Measurements from ENCODE around the gene LRP11. TPM values are rescaled to one million over a fixed set of nuclear protein-coding genes. Genes with fewer than 3 reads are reported as not detected.
"Not testable (repeated sequence)": the region's sequence is repeated elsewhere in the genome, so short reads cannot be mapped to it uniquely, and the experiment has no call there.

Gene LRP11
- total RNA-seq, 1 experiment from 2014 or later, result 17.7 TPM

DNA sequence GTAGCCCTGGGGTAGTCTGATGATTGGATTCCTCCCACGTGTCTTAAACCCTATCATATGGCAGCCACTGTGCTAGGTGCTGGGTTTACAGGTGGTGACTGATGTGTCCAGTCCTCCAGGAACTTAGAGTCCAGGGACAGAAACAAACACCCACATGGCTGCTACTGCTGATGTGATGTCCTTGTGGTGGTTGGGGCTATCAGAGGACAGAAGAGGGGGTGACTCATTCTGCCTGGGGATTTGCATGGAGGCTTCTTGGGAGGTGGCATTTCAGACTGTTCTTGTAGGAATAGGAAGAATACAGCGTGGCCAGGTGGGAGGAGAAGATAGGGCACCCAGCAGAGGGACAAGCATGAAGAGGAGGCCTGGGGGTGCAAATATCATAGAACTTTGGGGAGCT is 48.9 kb upstream of the LRP11 start:
- Mint-ChIP-seq H3K27ac (ENCODE audit: unreplicated experiment) (no peak overlapping the region), H3K4me3 (ENCODE audit: unreplicated experiment) (no peak overlapping the region), H3K27me3 (ENCODE audit: insufficient read depth, unreplicated experiment) (peaks cover 12% of the 10 kb centered on the region)

DNA sequence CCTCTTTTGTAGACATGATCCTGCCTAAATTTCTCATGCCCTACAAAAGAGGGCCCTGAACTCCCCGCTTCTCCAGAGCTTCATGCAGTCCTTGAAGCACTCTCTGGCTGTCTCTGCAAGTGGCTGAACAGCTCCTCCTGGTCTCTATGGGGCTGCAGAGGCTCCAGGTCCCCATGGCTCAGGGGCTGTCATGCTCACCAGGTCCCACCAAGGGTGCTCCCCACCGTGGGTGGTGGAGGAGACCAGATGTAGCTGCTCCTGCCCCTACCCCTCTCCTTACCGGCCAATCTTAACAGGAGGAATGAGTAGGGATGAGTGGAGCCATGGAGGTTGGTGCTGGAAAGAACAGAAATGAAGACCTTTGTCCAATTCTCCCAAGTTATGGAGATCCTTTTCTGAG is 48.5 kb upstream of the LRP11 start:
- H3K4me3 ChIP-seq (ENCODE audit: low read depth, low read length); H3K36me3 Mint-ChIP-seq (ENCODE audit: insufficient read depth, unreplicated experiment); H3K9me3 ChIP-seq; DNase-seq; BruUV-seq (replicated peaks); H3K4me1 Mint-ChIP-seq (ENCODE audit: low read depth, unreplicated experiment); H3K4me1 ChIP-seq; H3K27me3 ChIP-seq (replicated peaks; ENCODE audit: control insufficient read depth, insufficient read depth, low read length); H3K4me3 Mint-ChIP-seq (ENCODE audit: unreplicated experiment); POLR2A ChIA-PET; CTCF ChIA-PET; H3K27ac Mint-ChIP-seq (ENCODE audit: unreplicated experiment); H3K9me3 Mint-ChIP-seq (ENCODE audit: unreplicated experiment); intact Hi-C loops (cut with micrococcal nuclease; ENCODE audit: unreplicated experiment); H3K36me3 ChIP-seq (ENCODE audit: control insufficient read depth, insufficient read depth, low read length): not testable (repeated sequence)
- peaks cover 12% of the 10 kb centered on the region for H3K27me3 Mint-ChIP-seq (ENCODE audit: insufficient read depth, unreplicated experiment)

More for the DNA sequence above, 48.9 kb upstream of the LRP11 start:
- H3K4me1 ChIP-seq, result no peaks in the 10 kb centered on the region
- ChIA-PET CTCF (no interaction called here), POLR2A (no interaction called here)
- no peaks in the 10 kb centered on the region for H3K27me3 ChIP-seq (replicated peaks; ENCODE audit: control insufficient read depth, insufficient read depth, low read length)
- intact Hi-C loops (cut with micrococcal nuclease; ENCODE audit: unreplicated experiment), result no loop called here
- H3K36me3 Mint-ChIP-seq (ENCODE audit: insufficient read depth, unreplicated experiment), result no peaks in the 10 kb centered on the region
- no TSS peak for BruUV-seq (replicated peaks)
- no peak for TF ChIP-seq CTCF (IDR thresholded peaks at IDR 0.05; ENCODE audit: insufficient read depth in 1 of 2, low read depth in 1 of 2, low read length in 1 of 2, severe bottlenecking in 1 of 2, unreplicated experiment in 1 of 2)
- no peaks in the 10 kb centered on the region for H3K4me1 Mint-ChIP-seq (ENCODE audit: low read depth, unreplicated experiment)
- H3K36me3 ChIP-seq (ENCODE audit: control insufficient read depth, insufficient read depth, low read length), result no peaks in the 10 kb centered on the region
- peaks cover 4% of the 10 kb centered on the region for H3K9me3 Mint-ChIP-seq (ENCODE audit: unreplicated experiment)
- H3K9me3 ChIP-seq, result no peaks in the 10 kb centered on the region; the same call in 1 of the 2 replicates
- DNase-seq, result no peak
- H3K4me3 ChIP-seq (ENCODE audit: low read depth, low read length), result no peak overlapping the region

- H3K27me3 Mint-ChIP-seq (ENCODE audit: insufficient read depth, unreplicated experiment), result peaks cover 12% of the 10 kb centered on the region
- no peaks in the 10 kb centered on the region for H3K36me3 ChIP-seq (ENCODE audit: control insufficient read depth, insufficient read depth, low read length)
- no peak for DNase-seq
- no peaks in the 10 kb centered on the region for H3K4me1 ChIP-seq
- H3K4me3 Mint-ChIP-seq (ENCODE audit: unreplicated experiment), result no peak overlapping the region
- no peak overlapping the region for H3K4me3 ChIP-seq (ENCODE audit: low read depth, low read length)
- no peak overlapping the region for H3K27ac Mint-ChIP-seq (ENCODE audit: unreplicated experiment)
- H3K36me3 Mint-ChIP-seq (ENCODE audit: insufficient read depth, unreplicated experiment), result no peaks in the 10 kb centered on the region
- BruUV-seq (replicated peaks), result no TSS peak
- POLR2A ChIA-PET, result no interaction called here
- intact Hi-C loops (cut with micrococcal nuclease; ENCODE audit: unreplicated experiment), result no loop called here
- no peaks in the 10 kb centered on the region; the same call in 1 of the 2 replicates for H3K9me3 ChIP-seq
- peaks cover 17% of the 10 kb centered on the region for H3K9me3 Mint-ChIP-seq (ENCODE audit: unreplicated experiment)
- no peaks in the 10 kb centered on the region for H3K27me3 ChIP-seq (replicated peaks; ENCODE audit: control insufficient read depth, insufficient read depth, low read length)
- CTCF ChIA-PET, result no interaction called here
- H3K4me1 Mint-ChIP-seq (ENCODE audit: low read depth, unreplicated experiment), result no peaks in the 10 kb centered on the region
- TF ChIP-seq CTCF (IDR thresholded peaks at IDR 0.05; ENCODE audit: insufficient read depth in 1 of 2, low read depth in 1 of 2, low read length in 1 of 2, severe bottlenecking in 1 of 2, unreplicated experiment in 1 of 2), result no peak
Measured at GRCh38 chr6:149910721-149911151, 46.6 kb upstream of the LRP11 start.
